Ovary (tissue), 9 donors: ENCODE data around the gene DOC2B. TPM values are rescaled to one million over a fixed set of nuclear protein-coding genes. Genes with fewer than 3 reads are reported as not detected.
"Not testable (repeated sequence)": the region's sequence is repeated elsewhere in the genome, so short reads cannot be mapped to it uniquely, and the experiment has no call there.

Experiments
- DNase-seq, 5 donors: peaks; one replicate each; pipeline ENCODE4 v3.0.0-alpha.2; 2019 to 2020
- H3K27ac ChIP-seq, 2 donors: fragments of 200-600 bp; one replicate each; pipeline versions ENCODE4 v1.5.1 to v1.8.0; 2019 to 2022
- H3K27me3 ChIP-seq: fragments of 200-600 bp; one replicate; pipeline ENCODE4 v1.8.0; 2022
- H3K36me3 ChIP-seq: fragments of 200-600 bp; sonication (generic); one replicate; pipeline ENCODE4 v1.5.1; 2019
- H3K4me1 ChIP-seq: one replicate; pipeline ENCODE4 v1.8.1; 2013; ENCODE audit warnings: mild to moderate bottlenecking, moderate library complexity; ENCODE audit not compliant: insufficient read depth
- H3K4me3 ChIP-seq: fragments of 200-600 bp; sonication (generic); one replicate; pipeline ENCODE4 v1.5.1; 2017
- H3K9me3 ChIP-seq, 2 donors: fragments of 200-600 bp in 1 of 2; sonication (generic) in 1 of 2; one replicate each; pipeline versions ENCODE4 v1.5.1 to v1.8.1; 2013 to 2019; ENCODE audit warnings: mild to moderate bottlenecking in 1 of 2, moderate library complexity in 1 of 2
- CTCF ChIP-seq, 3 donors: fragments of 450-650 bp in 2 of 3; fragments of 200-600 bp in 1 of 3; IDR thresholded peaks; one replicate each; pipeline versions ENCODE4 v1.5.1 to v1.8.0; 2016 to 2022; ENCODE audit warnings: antibody characterized with exemption in 3 of 3, mild to moderate bottlenecking in 1 of 3
- EP300 ChIP-seq: sonication (generic); formaldehyde crosslinking; IDR thresholded peaks from one replicate; pipeline ENCODE4 v1.6.1; 2017; ENCODE audit warnings: antibody characterized with exemption
- POLR2A ChIP-seq: fragments of 450-650 bp; IDR thresholded peaks from one replicate; pipeline ENCODE4 v1.6.1; 2017; ENCODE audit warnings: antibody characterized with exemption, mild to moderate bottlenecking, moderate library complexity
- WGBS, 3 donors: extraction: QIAGEN DNeasy Blood & Tissue Kit in 1 of 3; methylation state at CpG; one replicate each; pipeline versions ENCODE4 v1.1.5 to v1.1.7; 2013 to 2017; 5-methylcytosine and 5-hydroxymethylcytosine counted together
- intact Hi-C, 4 donors: fragments of 100-400 bp; cut with DNase I; formaldehyde crosslinking; loops; one replicate each; pipeline versions ENCODE4 v1.11.0 to v1.15.1; 2022 to 2023
- polyA plus RNA-seq, 2 donors: library from polyadenylated mRNA; stranded (reverse); fragments of 200-250 nt in 1 of 2; fragments of 350-450 nt in 1 of 2; fragmentation: Illumina TruSeq in 1 of 2; extraction: RNeasy Lipid Tissue Mini Kit (QIAGEN cat#74804) in 1 of 2; gene quantifications; one replicate each; pipeline ENCODE4 v1.2.3, GENCODE V29; 2013 to 2014
- total RNA-seq, 7 donors: library from RNA; depleted of rRNA in 2 of 7; stranded (reverse); fragments of >200 nt in 2 of 7; fragmentation: NEBNext Ultra II Directional in 3 of 7; extraction: Animal tissue kit (Norgen Biotek cat#: 25700) in 3 of 7; gene quantifications; one replicate each; pipeline versions ENCODE4 v1.1.0 to v1.2.4, GENCODE V29; 2016 to 2023
- donor health status: DM: no; HTN: no; CAD: no; lungs with moderate emphysema.
- donor health status: DM: no; HTN: no; CAD: no.
- donor health status: Bipolar disorder and iron deficiency.
- donor health status: DM: yes; HTN: yes; CAD: no.
- donor health status: DM: no; HTN: no; CAD: no.
- donor health status: DM: yes; HTN: yes; CAD: no.

DOC2B gene
- total and polyA plus RNA-seq, 9 donors: 0.83 to 4.5 (median 2.0) TPM

GRCh38 chr17:171871-172270, 9.6 kb downstream of the DOC2B start:
- Histone ChIP-seq H3K4me1 (no peaks in the 10 kb centered on the region), H3K27me3 (no peaks in the 10 kb centered on the region), H3K4me3 (no peak overlapping the region), H3K36me3 (no peaks in the 10 kb centered on the region), H3K27ac (no peak overlapping the region), H3K9me3 (no peaks in the 10 kb centered on the region)
- WGBS, 3 donors: 87 to 96% (median 96%) methylated on average over 7 to 12 of the region's 13 CpGs
- DNase-seq: no peak
- TF ChIP-seq EP300: no peak
- intact Hi-C loops: no loop called here

- 94 to 97% (median 95%) methylated on average over 6 of the region's 6 CpGs for whole genome bisulfite sequencing, 3 donors
- H3K27me3 ChIP-seq: no peaks in the 10 kb centered on the region
- no peak for TF ChIP-seq CTCF (IDR thresholded peaks at IDR 0.05)
- TF ChIP-seq POLR2A: no peak
- no peak for TF ChIP-seq EP300
- H3K9me3 ChIP-seq: no peaks in the 10 kb centered on the region
- no peak overlapping the region for H3K4me3 ChIP-seq
- DNase-seq: no peak
- intact Hi-C loops: no loop called here
- no peak overlapping the region for H3K27ac ChIP-seq
- no peaks in the 10 kb centered on the region for H3K4me1 ChIP-seq
- no peaks in the 10 kb centered on the region for H3K36me3 ChIP-seq
Observed at GRCh38 chr17:170130-170670, 11.2 kb downstream of the DOC2B start.

GRCh38 chr17:168614-169013, 12.8 kb downstream of the DOC2B start:
- H3K9me3 ChIP-seq, H3K36me3 ChIP-seq, H3K27me3 ChIP-seq, DNase-seq, H3K4me1 ChIP-seq, H3K4me3 ChIP-seq, H3K27ac ChIP-seq: not testable (repeated sequence)
- 85 to 89% (median 88%) methylated on average over 9 of the region's 11 CpGs for WGBS, 3 donors
- intact Hi-C loops: loop anchor here in 1 of 4 donors (5.0 kb wide), 1 partner anchor 219 kb away; no protein-coding TSS in a partner anchor

GRCh38 chr17:165939-166338, 15.5 kb downstream of the DOC2B start:
- Histone ChIP-seq H3K4me1 (no peaks in the 10 kb centered on the region), H3K4me3 (no peak overlapping the region), H3K27ac (no peak overlapping the region), H3K36me3 (no peaks in the 10 kb centered on the region), H3K27me3 (no peaks in the 10 kb centered on the region), H3K9me3 (no peaks in the 10 kb centered on the region)
- no peak for DNase-seq
- intact Hi-C loops: loop anchor here in 1 of 4 donors (5.0 kb wide), 1 partner anchor 221 kb away; no protein-coding TSS in a partner anchor
- TF ChIP-seq CTCF (IDR thresholded peaks at IDR 0.05) (no peak), POLR2A (no peak), EP300 (no peak)
- WGBS, 3 donors: 86 to 89% (median 88%) methylated on average over 14 of the region's 14 CpGs

DNA sequence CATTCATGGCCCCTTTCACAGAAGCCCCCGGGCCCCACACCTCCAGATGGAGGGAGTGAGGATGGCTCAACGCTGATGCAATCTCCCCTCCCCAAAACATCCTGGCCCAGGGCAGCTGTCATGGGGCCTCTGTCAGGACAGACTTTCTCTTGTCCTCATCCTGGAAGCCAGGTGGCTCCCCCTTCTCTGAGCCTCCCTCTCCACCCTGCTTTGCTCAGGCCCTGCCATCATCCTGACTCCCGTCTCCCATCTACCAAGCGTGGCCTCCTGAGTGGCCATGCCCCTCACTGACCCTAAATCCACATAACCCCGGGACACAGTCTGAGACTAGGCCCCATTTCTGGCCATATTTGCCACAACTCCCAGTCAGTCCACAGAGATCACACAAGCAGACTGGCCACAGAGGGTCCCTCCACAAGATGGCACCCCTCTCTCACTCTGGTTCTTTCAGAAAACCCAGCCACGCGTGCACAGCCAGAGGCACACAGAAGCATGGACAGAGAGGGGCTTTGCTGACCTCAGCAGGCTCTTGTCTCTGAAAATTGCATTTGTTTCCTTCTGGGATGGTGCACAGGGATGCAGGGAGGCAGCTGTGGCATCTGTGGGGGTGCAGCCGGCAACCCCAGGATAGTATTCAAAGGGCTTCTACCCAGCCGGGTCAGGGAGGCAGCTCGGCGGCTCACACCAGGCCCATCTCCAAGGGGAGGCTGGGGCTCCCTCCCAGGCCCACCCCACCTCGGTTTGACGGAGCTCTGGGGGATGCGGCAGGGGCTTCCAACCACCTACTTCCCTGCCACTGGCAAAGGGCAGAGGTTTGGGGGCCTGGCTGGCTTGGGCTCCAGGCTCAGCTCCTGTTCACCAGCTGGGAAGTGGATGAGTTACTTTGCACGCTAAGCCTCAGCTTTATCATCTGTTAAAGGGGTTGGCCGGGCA, 16.9 kb downstream of the DOC2B start:
- no peaks in the 10 kb centered on the region for H3K27me3 ChIP-seq
- intact Hi-C loops: loop anchor here in 3 of 4 donors (5.0 kb wide), 2 partner anchors 223 to 533 kb away; no protein-coding TSS in a partner anchor
- no peak overlapping the region for H3K4me3 ChIP-seq
- H3K27ac ChIP-seq: no peak overlapping the region
- WGBS, 3 donors: 39 to 43% (median 41%) methylated on average over 16 of the region's 16 CpGs
- no peaks in the 10 kb centered on the region for H3K9me3 ChIP-seq
- peak; percentile 62 to 79 (median 78) for DNase-seq
- no peaks in the 10 kb centered on the region for H3K4me1 ChIP-seq
- H3K36me3 ChIP-seq: no peaks in the 10 kb centered on the region
- TF ChIP-seq POLR2A (no peak), CTCF (IDR thresholded peaks at IDR 0.05) (peak; percentile 60 to 84 (median 74))
